HCT116 (cell line): ENCODE results near the gene SEPTIN12.

Source experiments
- EGR1 ChIP-seq: IDR thresholded peaks from 2 replicates; pipeline ENCODE4 v1.6.1; 2012; ENCODE audit warnings: low read depth
- POLR2A ChIP-seq: IDR thresholded peaks from 2 replicates; pipeline ENCODE4 v1.7.0; 2011; ENCODE audit warnings: borderline replicate concordance; ENCODE audit not compliant: insufficient read depth, insufficient read length; ENCODE audit errors: extremely low read depth
- POLR2AphosphoS5 ChIP-seq: IDR thresholded peaks from 2 replicates; pipeline ENCODE4 v1.6.1; 2011; ENCODE audit warnings: mild to moderate bottlenecking, low read depth, low read length, moderate library complexity
- SP1 ChIP-seq: IDR thresholded peaks from 2 replicates; pipeline ENCODE4 v1.6.1; 2012; ENCODE audit warnings: low read depth
- YY1 ChIP-seq: IDR thresholded peaks from 2 replicates; pipeline ENCODE4 v1.6.1; 2011; ENCODE audit warnings: low read length, low read depth, moderate library complexity, mild to moderate bottlenecking; ENCODE audit not compliant: insufficient replicate concordance; ENCODE audit errors: extremely low read depth
- ZNF274 ChIP-seq: fragments of 200-500 bp; sonication (Bioruptor generic); IDR thresholded peaks from 2 replicates; pipeline ENCODE4 v1.6.1; 2014; ENCODE audit warnings: mild to moderate bottlenecking, low read depth, low read length, inconsistent platforms
- TF ChIP-seq, protein P1 (sequence below), 3 experiments: fragments of 200-600 bp in 1 of 3; sonication (generic) in 1 of 3; IDR thresholded peaks in 2 of 3; conservative IDR thresholded peaks in 1 of 3; 2 replicates each; pipeline ENCODE4 v1.5.1; 2012 to 2017; ENCODE audit warnings: low read depth in 2 of 3, low read length in 2 of 3, antibody characterized with exemption in 1 of 3, borderline replicate concordance in 1 of 3, control low read depth in 1 of 3, mild to moderate bottlenecking in 1 of 3, mixed read lengths in 1 of 3, mixed run types in 1 of 3, moderate library complexity in 1 of 3; ENCODE audit not compliant: insufficient read depth in 1 of 3
- TF ChIP-seq, protein P2 (sequence below): IDR thresholded peaks from 2 replicates; pipeline ENCODE4 v1.6.1; 2011; ENCODE audit warnings: mild to moderate bottlenecking, low read length, moderate library complexity; ENCODE audit not compliant: insufficient replicate concordance; ENCODE audit errors: extremely low read depth

DNA sequence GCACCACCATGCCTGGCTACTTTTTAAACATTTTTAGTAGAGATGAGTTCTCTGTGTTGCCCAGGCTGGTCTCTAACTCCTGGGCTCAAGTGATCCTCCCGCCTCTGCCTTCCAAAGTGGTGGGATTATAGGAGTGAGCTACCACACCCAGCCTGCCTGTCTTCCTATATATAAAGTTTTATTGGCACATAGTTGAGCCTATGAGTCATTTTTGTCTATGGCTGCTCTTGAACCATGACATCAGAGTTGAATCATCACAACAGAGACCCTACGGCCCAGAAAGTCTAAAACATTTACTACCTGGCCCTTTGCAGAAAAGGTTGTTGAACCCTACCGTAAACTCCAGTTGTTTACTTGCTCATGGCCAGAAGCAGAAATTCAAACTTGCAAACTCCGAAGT is 7.9 kb downstream of the SEPTIN12 start:
- TF ChIP-seq YY1 (peak; percentile 11), EGR1 (no peak), POLR2A (no peak), POLR2AphosphoS5 (no peak), SP1 (no peak), ZNF274 (no peak)
- TF ChIP-seq, protein P1, sequence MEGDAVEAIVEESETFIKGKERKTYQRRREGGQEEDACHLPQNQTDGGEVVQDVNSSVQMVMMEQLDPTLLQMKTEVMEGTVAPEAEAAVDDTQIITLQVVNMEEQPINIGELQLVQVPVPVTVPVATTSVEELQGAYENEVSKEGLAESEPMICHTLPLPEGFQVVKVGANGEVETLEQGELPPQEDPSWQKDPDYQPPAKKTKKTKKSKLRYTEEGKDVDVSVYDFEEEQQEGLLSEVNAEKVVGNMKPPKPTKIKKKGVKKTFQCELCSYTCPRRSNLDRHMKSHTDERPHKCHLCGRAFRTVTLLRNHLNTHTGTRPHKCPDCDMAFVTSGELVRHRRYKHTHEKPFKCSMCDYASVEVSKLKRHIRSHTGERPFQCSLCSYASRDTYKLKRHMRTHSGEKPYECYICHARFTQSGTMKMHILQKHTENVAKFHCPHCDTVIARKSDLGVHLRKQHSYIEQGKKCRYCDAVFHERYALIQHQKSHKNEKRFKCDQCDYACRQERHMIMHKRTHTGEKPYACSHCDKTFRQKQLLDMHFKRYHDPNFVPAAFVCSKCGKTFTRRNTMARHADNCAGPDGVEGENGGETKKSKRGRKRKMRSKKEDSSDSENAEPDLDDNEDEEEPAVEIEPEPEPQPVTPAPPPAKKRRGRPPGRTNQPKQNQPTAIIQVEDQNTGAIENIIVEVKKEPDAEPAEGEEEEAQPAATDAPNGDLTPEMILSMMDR (IDR thresholded peaks at IDR 0.05 in 2 of 3, conservative IDR thresholded peaks at IDR 0.05 in 1 of 3; ENCODE audit: borderline replicate concordance in 1 of 3, insufficient read depth in 1 of 3, low read depth in 2 of 3, low read length in 2 of 3): no peak
- TF ChIP-seq, protein P2, sequence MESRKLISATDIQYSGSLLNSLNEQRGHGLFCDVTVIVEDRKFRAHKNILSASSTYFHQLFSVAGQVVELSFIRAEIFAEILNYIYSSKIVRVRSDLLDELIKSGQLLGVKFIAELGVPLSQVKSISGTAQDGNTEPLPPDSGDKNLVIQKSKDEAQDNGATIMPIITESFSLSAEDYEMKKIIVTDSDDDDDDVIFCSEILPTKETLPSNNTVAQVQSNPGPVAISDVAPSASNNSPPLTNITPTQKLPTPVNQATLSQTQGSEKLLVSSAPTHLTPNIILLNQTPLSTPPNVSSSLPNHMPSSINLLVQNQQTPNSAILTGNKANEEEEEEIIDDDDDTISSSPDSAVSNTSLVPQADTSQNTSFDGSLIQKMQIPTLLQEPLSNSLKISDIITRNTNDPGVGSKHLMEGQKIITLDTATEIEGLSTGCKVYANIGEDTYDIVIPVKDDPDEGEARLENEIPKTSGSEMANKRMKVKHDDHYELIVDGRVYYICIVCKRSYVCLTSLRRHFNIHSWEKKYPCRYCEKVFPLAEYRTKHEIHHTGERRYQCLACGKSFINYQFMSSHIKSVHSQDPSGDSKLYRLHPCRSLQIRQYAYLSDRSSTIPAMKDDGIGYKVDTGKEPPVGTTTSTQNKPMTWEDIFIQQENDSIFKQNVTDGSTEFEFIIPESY: no peak
